Uterus (tissue), 4 donors: ENCODE data around the gene BCOR. TPM values are rescaled to one million over a fixed set of nuclear protein-coding genes. Genes with fewer than 3 reads are reported as not detected.

Experiments
- DNase-seq, 2 donors: peaks; one replicate each; pipeline ENCODE4 v3.0.0-alpha.2; 2019 to 2020
- H3K27ac ChIP-seq, 2 donors: fragments of 200-600 bp; sonication (generic); 1 replicate in 1 of 2; 2 replicates in 1 of 2; pipeline ENCODE4 v1.5.1; 2016 to 2018
- H3K27me3 ChIP-seq, 2 donors: fragments of 200-600 bp; sonication (generic); one replicate each; pipeline ENCODE4 v1.5.1; 2018 to 2019; ENCODE audit warnings: control low read depth in 1 of 2
- H3K36me3 ChIP-seq, 2 donors: fragments of 200-600 bp; sonication (generic); one replicate each; pipeline ENCODE4 v1.5.1; 2019; ENCODE audit warnings: control low read depth in 1 of 2
- H3K4me1 ChIP-seq, 2 donors: fragments of 200-600 bp; sonication (generic); one replicate each; pipeline ENCODE4 v1.5.1; 2018 to 2019; ENCODE audit warnings: control low read depth in 1 of 2
- H3K4me3 ChIP-seq, 2 donors: fragments of 200-600 bp; sonication (generic); 1 replicate in 1 of 2; 2 replicates in 1 of 2; pipeline ENCODE4 v1.5.1; 2018 to 2019; ENCODE audit warnings: mild to moderate bottlenecking in 1 of 2
- H3K9me3 ChIP-seq, 2 donors: fragments of 200-600 bp; sonication (generic); one replicate each; pipeline ENCODE4 v1.5.1; 2019; ENCODE audit warnings: control low read depth in 1 of 2
- CTCF ChIP-seq, 4 experiments: fragments of 200-600 bp in 2 of 4; fragments of 450-650 bp in 2 of 4; sonication (generic) in 2 of 4; IDR thresholded peaks; one replicate each; pipeline ENCODE4 v1.5.1; 2016 to 2019; ENCODE audit warnings: antibody characterized with exemption in 4 of 4, mild to moderate bottlenecking in 2 of 4, moderate library complexity in 1 of 4
- POLR2A ChIP-seq, 2 donors: fragments of 450-650 bp; IDR thresholded peaks; one replicate each; pipeline ENCODE4 v1.6.1; 2016; ENCODE audit warnings: antibody characterized with exemption in 2 of 2, mild to moderate bottlenecking in 1 of 2, moderate library complexity in 1 of 2
- intact Hi-C: fragments of 100-400 bp; cut with DNase I; formaldehyde crosslinking; loops from one replicate; pipeline ENCODE4 v1.15.1; 2023; ENCODE audit warnings: low total_unique reads
- total RNA-seq, 4 donors: library from RNA; depleted of rRNA in 3 of 4; stranded (reverse); fragments of >200 nt in 3 of 4; gene quantifications; one replicate each; pipeline versions ENCODE4 v1.1.0 to v1.2.4, GENCODE V29; 2014 to 2023
- donor health status: DM: yes; HTN: yes; CAD: no.

Gene BCOR
- total RNA-seq, 4 donors from 2014 or later, result 10.0 to 42.4 (median 26.4) TPM

DNA sequence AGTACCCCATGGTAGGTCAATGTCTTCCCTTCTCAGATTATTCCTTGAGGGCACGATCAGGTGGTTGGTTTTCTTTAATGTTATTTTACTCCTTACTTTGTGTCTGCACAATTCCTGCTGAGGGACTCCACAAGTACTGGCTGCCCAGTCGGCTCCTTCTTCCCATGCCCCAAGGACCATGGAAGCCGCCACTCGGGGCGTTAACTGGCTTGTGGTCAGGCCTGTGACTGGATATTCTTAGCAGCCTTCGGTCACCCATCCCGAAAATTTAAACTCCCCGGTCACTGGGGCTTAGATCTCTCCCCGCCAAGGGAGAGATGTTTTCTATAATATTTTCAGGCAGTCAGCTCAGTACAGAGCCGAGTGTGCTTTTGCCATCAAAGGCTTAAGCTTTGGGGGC lies 24.7 kb upstream of the BCOR start:
- DNase-seq, result no peak
- H3K27ac ChIP-seq, result no peak overlapping the region
- intact Hi-C loops, result no loop called here
- H3K4me1 ChIP-seq, result no peaks in the 10 kb centered on the region
- H3K4me3 ChIP-seq, result no peak overlapping the region
- H3K27me3 ChIP-seq, result no peaks in the 10 kb centered on the region
- no peaks in the 10 kb centered on the region for H3K9me3 ChIP-seq
- TF ChIP-seq POLR2A (IDR thresholded peaks at IDR 0.05) (no peak), CTCF (IDR thresholded peaks at IDR 0.05) (no peak)
- H3K36me3 ChIP-seq, result no peaks in the 10 kb centered on the region

GRCh38 chrX:40121618-40122017 lies 23.9 kb upstream of the BCOR start:
- no peak overlapping the region for H3K27ac ChIP-seq
- DNase-seq, result no peak
- no peaks in the 10 kb centered on the region for H3K4me1 ChIP-seq
- H3K36me3 ChIP-seq, result no peaks in the 10 kb centered on the region
- H3K27me3 ChIP-seq, result no peaks in the 10 kb centered on the region
- intact Hi-C loops, result no loop called here
- H3K4me3 ChIP-seq, result no peak overlapping the region
- TF ChIP-seq CTCF (IDR thresholded peaks at IDR 0.05), result no peak
- TF ChIP-seq POLR2A (IDR thresholded peaks at IDR 0.05), result no peak
- no peaks in the 10 kb centered on the region for H3K9me3 ChIP-seq

GRCh38 chrX:40120838-40121580 lies 23.3 kb upstream of the BCOR start:
- intact Hi-C loops, result no loop called here
- H3K4me3 ChIP-seq, result no peak overlapping the region
- no peaks in the 10 kb centered on the region for H3K36me3 ChIP-seq
- TF ChIP-seq CTCF (IDR thresholded peaks at IDR 0.05) (no peak), POLR2A (IDR thresholded peaks at IDR 0.05) (no peak)
- no peak overlapping the region for H3K27ac ChIP-seq
- no peaks in the 10 kb centered on the region for H3K9me3 ChIP-seq
- DNase-seq, result no peak
- no peaks in the 10 kb centered on the region for H3K4me1 ChIP-seq
- no peaks in the 10 kb centered on the region for H3K27me3 ChIP-seq

DNA sequence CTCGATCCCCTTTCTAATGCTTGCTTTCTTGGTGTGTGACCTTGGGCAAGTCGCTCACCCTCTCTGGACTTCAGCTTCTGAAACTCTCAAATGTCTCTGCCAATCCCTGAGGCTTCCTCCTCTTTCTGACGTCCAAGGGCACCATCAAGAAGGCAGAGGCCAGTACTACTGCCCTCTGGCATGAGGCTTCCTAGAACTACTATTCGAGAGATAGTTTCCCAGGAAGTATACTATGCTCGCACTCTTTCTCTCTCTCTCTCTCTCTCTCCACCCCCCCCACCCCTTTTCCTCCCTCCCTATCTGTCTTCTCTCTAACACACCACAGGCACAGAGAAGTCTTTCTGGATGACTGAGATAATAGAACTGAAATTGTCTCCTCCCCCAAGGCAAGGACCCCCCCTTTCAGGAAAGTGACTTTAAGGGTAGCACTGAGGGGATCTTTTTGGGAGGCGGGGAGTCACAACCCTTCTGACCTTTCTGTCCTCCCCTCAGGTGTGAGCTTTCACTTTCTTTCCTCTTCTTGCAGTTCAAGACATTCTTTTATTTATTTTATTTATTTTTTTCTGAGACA lies 20.0 kb upstream of the BCOR start:
- Histone ChIP-seq H3K4me1 (no peaks in the 10 kb centered on the region), H3K4me3 (no peak overlapping the region), H3K9me3 (no peaks in the 10 kb centered on the region), H3K36me3 (no peaks in the 10 kb centered on the region), H3K27ac (no peak overlapping the region), H3K27me3 (no peaks in the 10 kb centered on the region)
- TF ChIP-seq CTCF (IDR thresholded peaks at IDR 0.05), result no peak
- TF ChIP-seq POLR2A (IDR thresholded peaks at IDR 0.05), result no peak
- DNase-seq, result no peak
- intact Hi-C loops, result no loop called here

GRCh38 chrX:40116925-40117324 lies 19.2 kb upstream of the BCOR start:
- Histone ChIP-seq H3K27me3 (no peaks in the 10 kb centered on the region), H3K4me3 (no peak overlapping the region), H3K27ac (no peak overlapping the region), H3K4me1 (no peaks in the 10 kb centered on the region), H3K36me3 (no peaks in the 10 kb centered on the region), H3K9me3 (no peaks in the 10 kb centered on the region)
- DNase-seq, result no peak
- intact Hi-C loops, result no loop called here
- TF ChIP-seq POLR2A (IDR thresholded peaks at IDR 0.05) (no peak), CTCF (IDR thresholded peaks at IDR 0.05) (no peak)
